GM23338 (cell line): ENCODE measurements around the gene FKBP8. TPM values are rescaled to one million over a fixed set of nuclear protein-coding genes. Genes with fewer than 3 reads are reported as not detected.

Experiments used
- ATAC-seq: fragments of 200-7000 bp; cut with Tn5 transposase; 3 replicates; pipeline ENCODE4 v1.9.1; 2020
- DNase-seq: peaks from one replicate; pipeline ENCODE4 v3.0.0-alpha.2; 2015; ENCODE audit warnings: low spot score
- H2AFZ ChIP-seq: fragments of 200-600 bp; sonication (generic); 2 replicates; pipeline ENCODE4 v1.8.0; 2016; ENCODE audit warnings: antibody characterized with exemption, mild to moderate bottlenecking, moderate library complexity
- H3F3A ChIP-seq: fragments of 200-600 bp; sonication (generic); replicated peaks from 2 replicates; pipeline ENCODE4 v1.8.0; 2017; ENCODE audit warnings: antibody characterized with exemption, mixed run types, low read depth
- H3K27ac ChIP-seq: fragments of 200-600 bp; sonication (generic); 2 replicates; pipeline ENCODE4 v1.6.1; 2016; ENCODE audit warnings: low read depth
- H3K27me3 ChIP-seq: fragments of 200-600 bp; sonication (generic); 2 replicates; pipeline ENCODE4 v1.8.0; 2016; ENCODE audit warnings: mild to moderate bottlenecking, mixed run types, moderate library complexity; ENCODE audit not compliant: insufficient read depth
- H3K36me3 ChIP-seq: fragments of 200-600 bp; sonication (generic); 2 replicates; pipeline ENCODE4 v1.8.0; 2016; ENCODE audit warnings: mild to moderate bottlenecking; ENCODE audit not compliant: insufficient read depth
- H3K4me1 ChIP-seq: fragments of 200-600 bp; sonication (generic); 2 replicates; pipeline ENCODE4 v1.8.0; 2016; ENCODE audit warnings: mild to moderate bottlenecking, moderate library complexity; ENCODE audit not compliant: insufficient read depth
- H3K4me2 ChIP-seq: fragments of 200-600 bp; sonication (generic); 2 replicates; pipeline ENCODE4 v1.7.1; 2017; ENCODE audit warnings: mixed run types
- H3K4me3 ChIP-seq: fragments of 200-600 bp; sonication (generic); 2 replicates; pipeline ENCODE4 v1.6.1; 2016; ENCODE audit warnings: mixed run types
- H3K79me2 ChIP-seq: fragments of 200-600 bp; sonication (generic); replicated peaks from 2 replicates; pipeline ENCODE4 v1.8.0; 2017; ENCODE audit warnings: mild to moderate bottlenecking; ENCODE audit not compliant: insufficient read depth
- H3K9me2 ChIP-seq: fragments of 200-600 bp; sonication (generic); 2 replicates; pipeline ENCODE4 v1.8.0; 2017; ENCODE audit not compliant: insufficient read depth
- H4K20me1 ChIP-seq: fragments of 200-600 bp; sonication (generic); replicated peaks from 2 replicates; pipeline ENCODE4 v1.8.0; 2017; ENCODE audit warnings: mild to moderate bottlenecking; ENCODE audit not compliant: insufficient read depth
- H3K27ac Mint-ChIP-seq: 2 replicates; pipeline ENCODE4 v1.8.0; 2020; ENCODE audit warnings: inconsistent platforms, mild to moderate bottlenecking, moderate library complexity, mixed read lengths
- H3K27me3 Mint-ChIP-seq: 3 replicates; pipeline ENCODE4 v1.8.0; 2022; ENCODE audit warnings: low read depth, mild to moderate bottlenecking, moderate library complexity, mixed read lengths, inconsistent platforms; ENCODE audit not compliant: insufficient read depth, poor library complexity
- H3K36me3 Mint-ChIP-seq: 3 replicates; pipeline ENCODE4 v1.8.0; 2021; ENCODE audit warnings: low read depth, mild to moderate bottlenecking, inconsistent platforms, moderate library complexity, mixed read lengths
- H3K4me1 Mint-ChIP-seq: 3 replicates; pipeline ENCODE4 v1.8.0; 2020; ENCODE audit warnings: mild to moderate bottlenecking, inconsistent platforms, mixed read lengths
- H3K4me3 Mint-ChIP-seq: 3 replicates; pipeline ENCODE4 v1.8.0; 2021; ENCODE audit warnings: moderate library complexity, mild to moderate bottlenecking, inconsistent platforms, mixed read lengths
- H3K9me3 Mint-ChIP-seq: 3 replicates; pipeline ENCODE4 v1.8.0; 2020; ENCODE audit warnings: moderate library complexity, mild to moderate bottlenecking, inconsistent platforms, mixed read lengths
- CREB1 ChIP-seq: fragments of 250-450 bp; sonication (Bioruptor Pico); IDR thresholded peaks from 2 replicates; pipeline ENCODE4 v1.5.0; 2020; ENCODE audit warnings: low read depth, mild to moderate bottlenecking, moderate library complexity
- EZH2 ChIP-seq: fragments of 200-600 bp; sonication (generic); IDR thresholded peaks from one replicate; pipeline ENCODE4 v1.8.0; 2017; ENCODE audit warnings: antibody characterized with exemption, mild to moderate bottlenecking, low read depth; ENCODE audit not compliant: unreplicated experiment
- EZH2phosphoT487 ChIP-seq: fragments of 200-600 bp; sonication (generic); IDR thresholded peaks from one replicate; pipeline ENCODE4 v1.8.1; 2018; ENCODE audit warnings: antibody characterized with exemption; ENCODE audit not compliant: unreplicated experiment
- JUNB ChIP-seq: IDR thresholded peaks from one replicate; pipeline ENCODE4 v1.6.1; 2016; ENCODE audit warnings: antibody characterized with exemption; ENCODE audit not compliant: unreplicated experiment
- NANOG ChIP-seq: IDR thresholded peaks from 2 replicates; pipeline ENCODE4 v1.6.1; 2016; ENCODE audit warnings: antibody characterized with exemption, borderline replicate concordance
- STAT1 ChIP-seq: IDR thresholded peaks from one replicate; pipeline ENCODE4 v1.6.1; 2016; ENCODE audit warnings: antibody characterized with exemption; ENCODE audit not compliant: unreplicated experiment
- polyA plus RNA-seq: library from polyadenylated mRNA; unstranded; fragments of >200 nt; fragmentation: Nextera tagmentation; extraction: Ambion mirVana; gene quantifications from 2 replicates; pipeline ENCODE4 v1.2.1, GENCODE V29; 2016
- total RNA-seq: library from RNA; depleted of rRNA; stranded (reverse); fragments of >200 nt; shearing (Covaris generic); gene quantifications from 2 replicates; pipeline ENCODE4 v1.2.3, GENCODE V29; 2014
- TF ChIP-seq, protein P1 (sequence below): IDR thresholded peaks from one replicate; pipeline ENCODE4 v1.6.1; 2018; ENCODE audit warnings: antibody characterized with exemption; ENCODE audit not compliant: unreplicated experiment
- TF ChIP-seq, protein P2 (sequence below): fragments of 250-450 bp; sonication (Bioruptor Pico); IDR thresholded peaks from 2 replicates; pipeline ENCODE4 v1.5.0; 2020; ENCODE audit warnings: mild to moderate bottlenecking, moderate library complexity
- TF ChIP-seq, protein P3 (sequence below), 2 experiments: fragments of 200-600 bp in 1 of 2; sonication (generic) in 1 of 2; conservative IDR thresholded peaks; 2 replicates each; pipeline versions ENCODE4 v1.5.1 to v1.6.1; 2016 to 2017; ENCODE audit warnings: antibody characterized with exemption in 2 of 2, low read depth in 2 of 2, mild to moderate bottlenecking in 2 of 2, moderate library complexity in 1 of 2

The FKBP8 gene
- total and polyA plus RNA-seq, 2 experiments from 2014 or later = 158 to 367 TPM

DNA sequence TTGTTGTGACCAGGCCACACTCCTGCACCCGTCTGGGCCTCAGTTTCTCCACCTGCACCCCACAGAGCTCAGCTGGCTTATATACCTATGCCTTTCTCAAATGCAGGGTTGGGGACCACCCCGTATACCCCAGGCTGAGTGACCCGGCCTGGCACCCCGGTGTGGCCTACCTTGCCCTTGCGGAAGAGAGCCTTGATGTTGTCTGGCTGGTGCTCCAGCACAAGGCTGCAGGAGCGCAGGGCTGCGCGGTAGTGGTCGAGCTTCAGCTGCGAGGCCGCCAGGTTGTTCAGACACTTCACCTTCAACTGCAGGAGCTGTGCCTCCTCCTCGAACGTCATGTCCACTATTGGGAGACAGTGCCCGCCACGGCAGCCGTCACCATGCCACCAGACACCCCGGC lies 5.9 kb downstream of the FKBP8 start (continued):
- TF ChIP-seq STAT1 = no peak
- no peak for TF ChIP-seq EZH2phosphoT487
- TF ChIP-seq EZH2 = no peak
- TF ChIP-seq, protein P1, sequence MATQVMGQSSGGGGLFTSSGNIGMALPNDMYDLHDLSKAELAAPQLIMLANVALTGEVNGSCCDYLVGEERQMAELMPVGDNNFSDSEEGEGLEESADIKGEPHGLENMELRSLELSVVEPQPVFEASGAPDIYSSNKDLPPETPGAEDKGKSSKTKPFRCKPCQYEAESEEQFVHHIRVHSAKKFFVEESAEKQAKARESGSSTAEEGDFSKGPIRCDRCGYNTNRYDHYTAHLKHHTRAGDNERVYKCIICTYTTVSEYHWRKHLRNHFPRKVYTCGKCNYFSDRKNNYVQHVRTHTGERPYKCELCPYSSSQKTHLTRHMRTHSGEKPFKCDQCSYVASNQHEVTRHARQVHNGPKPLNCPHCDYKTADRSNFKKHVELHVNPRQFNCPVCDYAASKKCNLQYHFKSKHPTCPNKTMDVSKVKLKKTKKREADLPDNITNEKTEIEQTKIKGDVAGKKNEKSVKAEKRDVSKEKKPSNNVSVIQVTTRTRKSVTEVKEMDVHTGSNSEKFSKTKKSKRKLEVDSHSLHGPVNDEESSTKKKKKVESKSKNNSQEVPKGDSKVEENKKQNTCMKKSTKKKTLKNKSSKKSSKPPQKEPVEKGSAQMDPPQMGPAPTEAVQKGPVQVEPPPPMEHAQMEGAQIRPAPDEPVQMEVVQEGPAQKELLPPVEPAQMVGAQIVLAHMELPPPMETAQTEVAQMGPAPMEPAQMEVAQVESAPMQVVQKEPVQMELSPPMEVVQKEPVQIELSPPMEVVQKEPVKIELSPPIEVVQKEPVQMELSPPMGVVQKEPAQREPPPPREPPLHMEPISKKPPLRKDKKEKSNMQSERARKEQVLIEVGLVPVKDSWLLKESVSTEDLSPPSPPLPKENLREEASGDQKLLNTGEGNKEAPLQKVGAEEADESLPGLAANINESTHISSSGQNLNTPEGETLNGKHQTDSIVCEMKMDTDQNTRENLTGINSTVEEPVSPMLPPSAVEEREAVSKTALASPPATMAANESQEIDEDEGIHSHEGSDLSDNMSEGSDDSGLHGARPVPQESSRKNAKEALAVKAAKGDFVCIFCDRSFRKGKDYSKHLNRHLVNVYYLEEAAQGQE = no peak

DNA sequence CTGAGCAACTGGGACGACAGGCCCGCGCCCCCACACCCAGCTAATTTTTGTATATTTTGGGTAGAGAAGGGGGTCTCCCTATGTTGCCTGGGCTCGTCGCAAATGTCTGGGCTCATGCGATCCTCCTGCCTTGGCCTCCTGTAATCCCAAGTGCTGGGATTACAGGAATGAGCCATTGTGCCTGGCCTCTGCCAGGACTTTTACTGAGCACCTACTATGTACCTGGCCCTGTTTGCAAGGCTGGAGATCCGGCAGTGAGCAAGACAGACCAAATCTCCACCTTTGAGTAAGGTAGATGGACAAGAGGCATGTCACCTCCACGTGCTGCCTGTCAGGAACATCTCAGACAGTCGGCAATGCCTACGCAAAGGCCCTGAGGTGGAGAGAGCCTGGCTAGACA lies 6.9 kb downstream of the FKBP8 start:
- Mint-ChIP-seq H3K27me3 (peaks cover 2% of the 10 kb centered on the region), H3K9me3 (no peaks in the 10 kb centered on the region; the same call in 2 of the 3 replicates), H3K4me3 (no peak overlapping the region), H3K4me1 (no peaks in the 10 kb centered on the region), H3K36me3 (peaks cover 75% of the 10 kb centered on the region), H3K27ac (no peak overlapping the region)
- Histone ChIP-seq H3F3A (peaks cover 11% of the 10 kb centered on the region; the same call in 1 of the 2 replicates), H3K27ac (no peak overlapping the region), H3K79me2 (no peaks in the 10 kb centered on the region; the same call in 1 of the 2 replicates), H3K4me1 (no peaks in the 10 kb centered on the region), H3K27me3 (no peaks in the 10 kb centered on the region), H3K9me2 (no peaks in the 10 kb centered on the region), H3K4me3 (no peak overlapping the region), H4K20me1 (no peaks in the 10 kb centered on the region; the same call in 1 of the 2 replicates), H3K36me3 (peaks cover 19% of the 10 kb centered on the region), H2AFZ (no peak overlapping the region), H3K4me2 (no peak overlapping the region)
- ATAC-seq (no peak), DNase-seq (no peak)
- TF ChIP-seq, protein P2, sequence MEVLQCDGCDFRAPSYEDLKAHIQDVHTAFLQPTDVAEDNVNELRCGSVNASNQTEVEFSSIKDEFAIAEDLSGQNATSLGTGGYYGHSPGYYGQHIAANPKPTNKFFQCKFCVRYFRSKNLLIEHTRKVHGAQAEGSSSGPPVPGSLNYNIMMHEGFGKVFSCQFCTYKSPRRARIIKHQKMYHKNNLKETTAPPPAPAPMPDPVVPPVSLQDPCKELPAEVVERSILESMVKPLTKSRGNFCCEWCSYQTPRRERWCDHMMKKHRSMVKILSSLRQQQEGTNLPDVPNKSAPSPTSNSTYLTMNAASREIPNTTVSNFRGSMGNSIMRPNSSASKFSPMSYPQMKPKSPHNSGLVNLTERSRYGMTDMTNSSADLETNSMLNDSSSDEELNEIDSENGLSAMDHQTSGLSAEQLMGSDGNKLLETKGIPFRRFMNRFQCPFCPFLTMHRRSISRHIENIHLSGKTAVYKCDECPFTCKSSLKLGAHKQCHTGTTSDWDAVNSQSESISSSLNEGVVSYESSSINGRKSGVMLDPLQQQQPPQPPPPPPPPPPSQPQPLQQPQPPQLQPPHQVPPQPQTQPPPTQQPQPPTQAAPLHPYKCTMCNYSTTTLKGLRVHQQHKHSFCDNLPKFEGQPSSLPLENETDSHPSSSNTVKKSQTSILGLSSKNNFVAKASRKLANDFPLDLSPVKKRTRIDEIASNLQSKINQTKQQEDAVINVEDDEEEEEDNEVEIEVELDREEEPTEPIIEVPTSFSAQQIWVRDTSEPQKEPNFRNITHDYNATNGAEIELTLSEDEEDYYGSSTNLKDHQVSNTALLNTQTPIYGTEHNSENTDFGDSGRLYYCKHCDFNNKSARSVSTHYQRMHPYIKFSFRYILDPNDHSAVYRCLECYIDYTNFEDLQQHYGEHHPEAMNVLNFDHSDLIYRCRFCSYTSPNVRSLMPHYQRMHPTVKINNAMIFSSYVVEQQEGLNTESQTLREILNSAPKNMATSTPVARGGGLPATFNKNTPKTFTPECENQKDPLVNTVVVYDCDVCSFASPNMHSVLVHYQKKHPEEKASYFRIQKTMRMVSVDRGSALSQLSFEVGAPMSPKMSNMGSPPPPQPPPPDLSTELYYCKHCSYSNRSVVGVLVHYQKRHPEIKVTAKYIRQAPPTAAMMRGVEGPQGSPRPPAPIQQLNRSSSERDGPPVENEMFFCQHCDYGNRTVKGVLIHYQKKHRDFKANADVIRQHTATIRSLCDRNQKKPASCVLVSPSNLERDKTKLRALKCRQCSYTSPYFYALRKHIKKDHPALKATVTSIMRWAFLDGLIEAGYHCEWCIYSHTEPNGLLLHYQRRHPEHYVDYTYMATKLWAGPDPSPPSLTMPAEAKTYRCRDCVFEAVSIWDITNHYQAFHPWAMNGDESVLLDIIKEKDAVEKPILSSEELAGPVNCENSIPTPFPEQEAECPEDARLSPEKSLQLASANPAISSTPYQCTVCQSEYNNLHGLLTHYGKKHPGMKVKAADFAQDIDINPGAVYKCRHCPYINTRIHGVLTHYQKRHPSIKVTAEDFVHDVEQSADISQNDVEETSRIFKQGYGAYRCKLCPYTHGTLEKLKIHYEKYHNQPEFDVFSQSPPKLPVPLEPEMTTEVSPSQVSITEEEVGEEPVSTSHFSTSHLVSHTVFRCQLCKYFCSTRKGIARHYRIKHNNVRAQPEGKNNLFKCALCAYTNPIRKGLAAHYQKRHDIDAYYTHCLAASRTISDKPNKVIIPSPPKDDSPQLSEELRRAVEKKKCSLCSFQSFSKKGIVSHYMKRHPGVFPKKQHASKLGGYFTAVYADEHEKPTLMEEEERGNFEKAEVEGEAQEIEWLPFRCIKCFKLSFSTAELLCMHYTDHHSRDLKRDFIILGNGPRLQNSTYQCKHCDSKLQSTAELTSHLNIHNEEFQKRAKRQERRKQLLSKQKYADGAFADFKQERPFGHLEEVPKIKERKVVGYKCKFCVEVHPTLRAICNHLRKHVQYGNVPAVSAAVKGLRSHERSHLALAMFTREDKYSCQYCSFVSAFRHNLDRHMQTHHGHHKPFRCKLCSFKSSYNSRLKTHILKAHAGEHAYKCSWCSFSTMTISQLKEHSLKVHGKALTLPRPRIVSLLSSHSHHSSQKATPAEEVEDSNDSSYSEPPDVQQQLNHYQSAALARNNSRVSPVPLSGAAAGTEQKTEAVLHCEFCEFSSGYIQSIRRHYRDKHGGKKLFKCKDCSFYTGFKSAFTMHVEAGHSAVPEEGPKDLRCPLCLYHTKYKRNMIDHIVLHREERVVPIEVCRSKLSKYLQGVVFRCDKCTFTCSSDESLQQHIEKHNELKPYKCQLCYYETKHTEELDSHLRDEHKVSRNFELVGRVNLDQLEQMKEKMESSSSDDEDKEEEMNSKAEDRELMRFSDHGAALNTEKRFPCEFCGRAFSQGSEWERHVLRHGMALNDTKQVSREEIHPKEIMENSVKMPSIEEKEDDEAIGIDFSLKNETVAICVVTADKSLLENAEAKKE (CRISPR knock-in tag) = no peak
- TF ChIP-seq, protein P1 = no peak
- TF ChIP-seq JUNB (no peak), STAT1 (no peak), CREB1 (CRISPR knock-in tag) (no peak), NANOG (no peak)
- TF ChIP-seq, protein P3, sequence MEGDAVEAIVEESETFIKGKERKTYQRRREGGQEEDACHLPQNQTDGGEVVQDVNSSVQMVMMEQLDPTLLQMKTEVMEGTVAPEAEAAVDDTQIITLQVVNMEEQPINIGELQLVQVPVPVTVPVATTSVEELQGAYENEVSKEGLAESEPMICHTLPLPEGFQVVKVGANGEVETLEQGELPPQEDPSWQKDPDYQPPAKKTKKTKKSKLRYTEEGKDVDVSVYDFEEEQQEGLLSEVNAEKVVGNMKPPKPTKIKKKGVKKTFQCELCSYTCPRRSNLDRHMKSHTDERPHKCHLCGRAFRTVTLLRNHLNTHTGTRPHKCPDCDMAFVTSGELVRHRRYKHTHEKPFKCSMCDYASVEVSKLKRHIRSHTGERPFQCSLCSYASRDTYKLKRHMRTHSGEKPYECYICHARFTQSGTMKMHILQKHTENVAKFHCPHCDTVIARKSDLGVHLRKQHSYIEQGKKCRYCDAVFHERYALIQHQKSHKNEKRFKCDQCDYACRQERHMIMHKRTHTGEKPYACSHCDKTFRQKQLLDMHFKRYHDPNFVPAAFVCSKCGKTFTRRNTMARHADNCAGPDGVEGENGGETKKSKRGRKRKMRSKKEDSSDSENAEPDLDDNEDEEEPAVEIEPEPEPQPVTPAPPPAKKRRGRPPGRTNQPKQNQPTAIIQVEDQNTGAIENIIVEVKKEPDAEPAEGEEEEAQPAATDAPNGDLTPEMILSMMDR (conservative IDR thresholded peaks at IDR 0.05; ENCODE audit: low read depth in 2 of 2) = no peak
